Fibroblast of villous mesenchyme (primary cell): ENCODE results near the gene RGL4. TPM values are rescaled to one million over a fixed set of nuclear protein-coding genes. Genes with fewer than 3 reads are reported as not detected.

Experiments
- DNase-seq: peaks from one replicate; pipeline ENCODE4 v3.0.0-alpha.2; 2010; ENCODE audit warnings: low read depth
- H3K4me3 ChIP-seq: 2 replicates; pipeline ENCODE4 v1.5.1; 2011; ENCODE audit warnings: low read depth, mild to moderate bottlenecking, low read length
- total RNA-seq: library from RNA; depleted of rRNA; stranded (reverse); fragments of >200 nt; gene quantifications from 2 replicates; pipeline ENCODE4 v1.2.3, GENCODE V29; 2012
- TF ChIP-seq, protein P1 (sequence below): IDR thresholded peaks from 2 replicates; pipeline ENCODE4 v1.5.1; 2012; ENCODE audit warnings: low read depth, mild to moderate bottlenecking, low read length; ENCODE audit not compliant: insufficient read depth

RGL4 gene
- total RNA-seq, 1 donor, result not detected

GRCh38 chr22:23688121-23688520 lies 2.7 kb upstream of the RGL4 start:
- TF ChIP-seq, protein P1, sequence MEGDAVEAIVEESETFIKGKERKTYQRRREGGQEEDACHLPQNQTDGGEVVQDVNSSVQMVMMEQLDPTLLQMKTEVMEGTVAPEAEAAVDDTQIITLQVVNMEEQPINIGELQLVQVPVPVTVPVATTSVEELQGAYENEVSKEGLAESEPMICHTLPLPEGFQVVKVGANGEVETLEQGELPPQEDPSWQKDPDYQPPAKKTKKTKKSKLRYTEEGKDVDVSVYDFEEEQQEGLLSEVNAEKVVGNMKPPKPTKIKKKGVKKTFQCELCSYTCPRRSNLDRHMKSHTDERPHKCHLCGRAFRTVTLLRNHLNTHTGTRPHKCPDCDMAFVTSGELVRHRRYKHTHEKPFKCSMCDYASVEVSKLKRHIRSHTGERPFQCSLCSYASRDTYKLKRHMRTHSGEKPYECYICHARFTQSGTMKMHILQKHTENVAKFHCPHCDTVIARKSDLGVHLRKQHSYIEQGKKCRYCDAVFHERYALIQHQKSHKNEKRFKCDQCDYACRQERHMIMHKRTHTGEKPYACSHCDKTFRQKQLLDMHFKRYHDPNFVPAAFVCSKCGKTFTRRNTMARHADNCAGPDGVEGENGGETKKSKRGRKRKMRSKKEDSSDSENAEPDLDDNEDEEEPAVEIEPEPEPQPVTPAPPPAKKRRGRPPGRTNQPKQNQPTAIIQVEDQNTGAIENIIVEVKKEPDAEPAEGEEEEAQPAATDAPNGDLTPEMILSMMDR, result no peak
- DNase-seq, result no peak
- H3K4me3 ChIP-seq, result no peak overlapping the region

DNA sequence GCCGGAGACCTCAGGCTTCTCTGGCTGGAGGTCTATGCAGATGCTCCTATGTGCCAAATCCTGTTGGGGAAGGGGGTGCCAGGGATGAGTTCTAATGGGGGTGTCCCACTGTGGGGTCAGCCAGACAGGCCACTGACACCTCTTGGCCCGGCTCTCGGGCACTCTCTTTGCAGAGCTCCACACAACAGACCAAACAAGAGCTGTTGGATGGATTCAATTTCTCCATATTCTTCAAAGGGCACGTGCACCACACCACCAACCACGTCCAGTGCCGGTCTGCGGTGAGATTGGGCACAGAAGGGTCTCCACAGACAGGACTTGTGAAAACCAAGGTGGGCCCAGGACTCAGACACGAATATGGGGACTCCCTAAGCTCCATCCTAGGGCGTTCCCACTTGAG lies 2.2 kb upstream of the RGL4 start:
- H3K4me3 ChIP-seq, result no peak overlapping the region
- no peak for DNase-seq
- TF ChIP-seq, protein P1, result no peak

DNA sequence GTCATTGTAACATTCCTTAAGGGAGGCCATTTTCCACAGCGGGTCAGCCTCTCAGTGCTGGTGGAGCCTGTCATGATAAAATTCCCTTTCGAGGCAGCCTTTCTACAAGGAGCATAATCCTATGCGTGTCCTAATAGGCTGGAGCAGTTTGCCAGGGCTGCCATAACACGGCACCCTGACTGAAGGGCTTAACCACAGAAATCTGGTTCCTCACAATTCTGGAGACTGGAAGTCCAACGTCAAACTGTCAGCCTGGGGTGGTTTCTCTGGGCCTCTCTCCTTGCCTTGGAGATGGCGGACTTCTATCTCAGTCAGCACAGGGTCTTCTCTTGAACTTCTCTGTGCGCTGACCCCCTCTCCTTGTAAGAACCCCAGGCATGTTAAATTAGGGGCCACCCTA lies 1.4 kb upstream of the RGL4 start:
- no peak for DNase-seq
- no peak overlapping the region for H3K4me3 ChIP-seq
- TF ChIP-seq, protein P1, result no peak

DNA sequence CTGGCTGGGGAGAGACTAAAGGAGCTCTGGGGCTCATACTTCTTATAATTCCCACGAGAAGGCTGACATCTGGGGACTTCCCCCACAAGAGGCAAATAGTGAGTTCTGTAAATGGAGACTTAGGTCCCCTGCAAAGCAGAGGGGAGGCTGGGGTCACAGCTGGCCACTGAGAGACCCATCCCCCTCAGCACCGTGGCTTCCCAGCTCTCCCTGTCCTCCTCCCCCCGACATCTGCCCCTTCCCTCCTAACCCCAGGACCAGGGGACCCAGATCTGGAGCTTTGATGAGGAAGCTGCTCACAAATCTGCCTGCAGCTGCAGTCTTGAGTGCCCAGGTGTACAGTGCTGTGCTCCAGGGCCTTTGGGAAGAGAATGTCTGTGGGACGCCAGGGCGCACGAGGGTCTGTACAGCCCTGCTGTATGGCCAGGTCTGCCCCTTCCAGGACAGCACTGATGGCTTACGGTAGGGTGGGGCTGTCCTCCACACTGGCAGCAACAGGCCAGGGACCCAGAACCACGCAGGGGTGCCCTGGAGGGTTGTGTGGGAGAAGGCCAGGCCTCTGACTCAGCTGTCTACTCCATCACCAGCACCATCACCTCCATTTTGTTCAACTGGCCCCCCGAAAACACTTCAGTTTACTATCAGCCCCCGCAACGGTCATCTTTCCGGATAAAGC lies 1.1 kb downstream of the RGL4 start:
- DNase-seq, result no peak
- no peak overlapping the region for H3K4me3 ChIP-seq
- TF ChIP-seq, protein P1, result no peak

- no peak overlapping the region for H3K4me3 ChIP-seq
- DNase-seq, result no peak
- TF ChIP-seq, protein P1, result no peak
These were observed 1.9 kb downstream of the RGL4 start for GRCh38 chr22:23692598-23693291.

DNA sequence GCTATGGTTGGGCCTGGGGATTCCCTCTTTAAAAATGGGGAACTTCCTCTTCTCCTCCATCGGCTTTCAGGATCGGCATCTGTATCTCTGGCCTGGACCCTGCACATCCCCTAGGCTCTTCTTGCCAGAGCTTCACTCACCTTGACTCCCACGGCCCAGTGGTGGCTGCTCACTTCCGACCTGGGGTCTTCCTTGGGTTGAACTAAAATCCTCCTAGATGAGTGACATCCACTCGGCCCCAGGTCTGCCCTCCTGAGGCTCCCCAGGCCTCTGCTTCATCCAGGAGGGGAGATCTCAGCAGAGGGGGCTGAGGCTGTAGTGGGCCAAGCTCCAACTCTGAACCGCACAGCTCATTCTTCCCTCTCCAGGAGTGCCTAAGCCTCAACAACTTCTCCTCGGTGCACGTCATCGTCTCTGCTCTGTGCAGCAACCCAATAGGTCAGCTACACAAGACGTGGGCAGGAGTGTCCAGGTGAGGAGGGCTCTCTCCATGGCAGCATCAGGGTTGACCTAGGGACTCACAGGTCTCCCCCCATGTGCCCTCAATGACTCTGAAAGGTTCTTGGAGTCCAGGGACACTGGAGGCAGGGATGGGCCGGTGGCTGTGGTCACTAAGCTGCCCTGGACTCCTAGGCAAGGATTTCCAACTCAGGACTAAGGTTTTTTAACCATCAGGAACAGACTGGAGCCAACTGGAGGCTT lies 3.3 kb downstream of the RGL4 start:
- H3K4me3 ChIP-seq, result no peak overlapping the region
- TF ChIP-seq, protein P1, result no peak
- DNase-seq, result no peak
